AG09309 (cell line): ENCODE measurements around the gene SNAPC2.

ENCODE experiments used
- DNase-seq: peaks from one replicate; pipeline ENCODE4 v3.0.0-alpha.2; 2010; ENCODE audit warnings: low read depth
- H3K4me3 ChIP-seq: 2 replicates; pipeline ENCODE4 v1.5.1; 2011; ENCODE audit warnings: mild to moderate bottlenecking, low read depth, low read length, moderate library complexity; ENCODE audit not compliant: control insufficient read depth
- CTCF ChIP-seq: IDR thresholded peaks from 2 replicates; pipeline ENCODE4 v1.5.1; 2011; ENCODE audit warnings: mild to moderate bottlenecking, low read depth, low read length, inconsistent platforms; ENCODE audit not compliant: insufficient read depth, control insufficient read depth; ENCODE audit errors: missing control alignments

Gene SNAPC2

GRCh38 chr19:7931221-7932061 lies 11.3 kb downstream of the SNAPC2 start:
- TF ChIP-seq CTCF = no peak
- no peak overlapping the region for H3K4me3 ChIP-seq
- DNase-seq = no peak

GRCh38 chr19:7932276-7932929 lies 12.3 kb downstream of the SNAPC2 start:
- no peak overlapping the region for H3K4me3 ChIP-seq
- TF ChIP-seq CTCF = no peak
- no peak for DNase-seq

GRCh38 chr19:7932930-7933300 lies 12.8 kb downstream of the SNAPC2 start:
- no peak for TF ChIP-seq CTCF
- no peak for DNase-seq
- H3K4me3 ChIP-seq = no peak overlapping the region

- no peak overlapping the region for H3K4me3 ChIP-seq
- no peak for DNase-seq
- TF ChIP-seq CTCF = peak; percentile 25
These were observed 13.3 kb downstream of the SNAPC2 start for GRCh38 chr19:7933411-7933810.

- no peak for DNase-seq
- no peak for TF ChIP-seq CTCF
- H3K4me3 ChIP-seq = no peak overlapping the region
These were observed 13.9 kb downstream of the SNAPC2 start for GRCh38 chr19:7933828-7934725.

GRCh38 chr19:7934766-7935165 lies 14.6 kb downstream of the SNAPC2 start:
- no peak overlapping the region for H3K4me3 ChIP-seq
- no peak for DNase-seq
- no peak for TF ChIP-seq CTCF
